K562 (cell line): ENCODE measurements around the gene HK1. TPM values are rescaled to one million over a fixed set of nuclear protein-coding genes. Genes with fewer than 3 reads are reported as not detected.

ENCODE experiments used
- ERF ChIP-seq: fragments of 450-650 bp; formaldehyde crosslinking; IDR thresholded peaks from 2 replicates; pipeline ENCODE4 v1.4.0; 2020; ENCODE audit warnings: mild to moderate bottlenecking, mixed read lengths
- FOXK2 ChIP-seq, 2 experiments: fragments of 450-650 bp; IDR thresholded peaks in 1 of 2; conservative IDR thresholded peaks in 1 of 2; 2 replicates each; pipeline ENCODE4 v1.6.1; 2016; ENCODE audit warnings: low read depth in 2 of 2, mild to moderate bottlenecking in 1 of 2
- KLF10 ChIP-seq: fragments of 250-450 bp; sonication (Bioruptor Pico); IDR thresholded peaks from 2 replicates; pipeline ENCODE4 v1.6.1; 2021; ENCODE audit warnings: matching md5 sums
- MTF1 ChIP-seq: fragments of 250-450 bp; sonication (Bioruptor Pico); IDR thresholded peaks from 2 replicates; pipeline ENCODE4 v1.9.0; 2021; ENCODE audit warnings: moderate library complexity, mild to moderate bottlenecking, inconsistent platforms, borderline replicate concordance
- NUFIP1 ChIP-seq: fragments of 450-650 bp; IDR thresholded peaks from 2 replicates; pipeline ENCODE4 v1.6.1; 2018; ENCODE audit not compliant: partially characterized antibody
- OTX1 ChIP-seq: fragments of 450-650 bp; formaldehyde crosslinking; IDR thresholded peaks from 2 replicates; pipeline ENCODE4 v1.4.0; 2022; ENCODE audit warnings: mild to moderate bottlenecking
- PHTF2 ChIP-seq: fragments of 250-450 bp; sonication (Bioruptor Pico); IDR thresholded peaks from 2 replicates; pipeline ENCODE4 v1.5.0; 2021; ENCODE audit warnings: mild to moderate bottlenecking
- RBM39 ChIP-seq: fragments of 200-400 bp; formaldehyde crosslinking; optimal IDR thresholded peaks from 2 replicates; pipeline ENCODE3; 2018; ENCODE audit warnings: low read depth, low read length
- U2AF1 ChIP-seq: fragments of 200-400 bp; formaldehyde crosslinking; optimal IDR thresholded peaks from 2 replicates; pipeline ENCODE3; 2017; ENCODE audit warnings: mild to moderate bottlenecking, low read depth, low read length, moderate library complexity
- YBX1 ChIP-seq: fragments of 450-650 bp; IDR thresholded peaks from 2 replicates; pipeline ENCODE4 v1.7.1; 2016; ENCODE audit warnings: mild to moderate bottlenecking
- ZNF263 ChIP-seq: sonication (generic); formaldehyde crosslinking; IDR thresholded peaks from 2 replicates; pipeline ENCODE4 v1.8.0; 2022; ENCODE audit warnings: mild to moderate bottlenecking, missing genetic modification reagents, borderline replicate concordance
- ZNF766 ChIP-seq: fragments of 200-800 bp; sonication (Bioruptor generic); conservative IDR thresholded peaks from 2 replicates; pipeline ENCODE4 v1.6.1; 2016; ENCODE audit warnings: missing genetic modification characterization, missing compliant biosample characterization
- polyA plus RNA-seq, 8 experiments: library from polyadenylated mRNA; depleted of rRNA in 4 of 8; stranded (reverse) in 5 of 8; unstranded in 3 of 8; fragments of >200 nt; fragmentation: Nextera tagmentation in 2 of 8; fragmentation: Illumina TruSeq in 1 of 8; extraction: Ambion mirVana in 2 of 8; extraction: Trizol in 1 of 8; gene quantifications; 2 replicates each; pipeline versions ENCODE4 v1.2.1 to v1.2.3, GENCODE V29; 2011 to 2014; ENCODE audit warnings: inconsistent platforms in 1 of 8, missing spikeins in 1 of 8
- total RNA-seq, 7 experiments: library from RNA; depleted of rRNA in 6 of 7; stranded (reverse); fragments of >200 nt in 6 of 7; fragmentation: Illumina TruSeq in 2 of 7; extraction: Trizol in 2 of 7; gene quantifications; 2 replicates each; pipeline versions ENCODE4 v1.2.1 to v1.2.3, GENCODE V29; 2011 to 2021; ENCODE audit warnings: low replicate concordance in 1 of 7
- TF ChIP-seq, protein P1 (sequence below), 2 experiments: fragments of 450-650 bp in 1 of 2; sonication (generic) in 1 of 2; formaldehyde crosslinking in 1 of 2; IDR thresholded peaks; 2 replicates each; pipeline versions ENCODE4 v1.7.1 to v1.9.0; 2016 to 2022; ENCODE audit warnings: inconsistent platforms in 1 of 2, mild to moderate bottlenecking in 1 of 2, missing genetic modification reagents in 1 of 2
- TF ChIP-seq, protein P2 (sequence below): fragments of 250-450 bp; sonication (Bioruptor Pico); IDR thresholded peaks from 2 replicates; pipeline ENCODE4 v1.4.0; 2020
- TF ChIP-seq, protein P3 (sequence below): fragments of 200-400 bp; formaldehyde crosslinking; IDR thresholded peaks from 2 replicates; pipeline ENCODE4 v1.6.1; 2017; ENCODE audit warnings: mild to moderate bottlenecking, low read depth, low read length, moderate library complexity

HK1 gene
- total and polyA plus RNA-seq, 9 of the 15 experiments (the other 6 are each of a cell fraction or from before 2014, with no cell fraction given): 29.2 to 444 (median 193) TPM

DNA sequence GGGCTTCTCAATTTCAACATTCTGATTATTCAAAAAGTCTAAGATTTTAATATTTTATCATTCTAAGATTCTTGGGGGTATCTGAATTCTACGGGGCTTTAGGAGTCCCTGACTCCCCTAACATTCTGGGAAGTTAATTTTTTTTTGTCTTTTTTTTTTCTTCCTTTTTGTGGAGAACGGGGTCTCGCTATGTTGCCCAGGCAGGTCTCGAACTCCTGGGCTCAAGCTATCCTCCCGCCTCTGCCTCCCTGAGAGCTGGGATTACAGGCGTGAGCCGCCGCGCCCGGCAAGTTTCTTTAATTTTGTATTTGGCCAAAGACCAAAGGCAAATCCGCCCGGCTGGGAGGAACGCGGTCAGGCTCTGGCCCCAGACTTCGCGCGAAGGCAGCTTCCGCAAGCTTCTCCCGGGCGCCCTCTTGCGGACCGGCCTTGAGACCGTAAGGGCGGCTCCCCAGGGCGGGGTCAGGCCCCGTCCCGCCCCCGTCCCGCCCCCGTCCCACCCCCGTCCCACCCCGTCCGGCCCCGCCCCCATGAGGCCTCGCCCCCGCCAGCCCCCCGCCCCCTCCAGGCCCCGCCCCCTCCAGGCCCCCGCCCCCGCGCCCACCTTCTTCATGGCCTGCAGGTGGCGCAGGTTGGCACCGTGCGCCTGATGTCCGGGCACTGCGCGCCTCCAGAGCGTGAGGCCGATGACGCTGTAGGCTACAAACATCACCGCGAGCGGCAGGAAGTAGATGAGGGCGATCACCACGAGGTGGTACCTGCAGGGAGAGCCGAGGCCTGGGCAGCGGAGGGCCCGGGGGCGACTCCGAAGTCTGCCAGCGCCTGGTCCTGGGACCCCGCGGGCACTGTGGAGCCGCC is 130.3 kb downstream of the HK1 start (continued):
- no peak for TF ChIP-seq MTF1 (CRISPR knock-in tag)
- no peak for TF ChIP-seq RBM39
- no peak for TF ChIP-seq ZNF263 (CRISPR knock-in tag)
- TF ChIP-seq FOXK2 (conservative IDR thresholded peaks at IDR 0.05 in 1 of 2, IDR thresholded peaks at IDR 0.05 in 1 of 2; ENCODE audit: low read depth in 2 of 2): no peak
- TF ChIP-seq, protein P1, sequence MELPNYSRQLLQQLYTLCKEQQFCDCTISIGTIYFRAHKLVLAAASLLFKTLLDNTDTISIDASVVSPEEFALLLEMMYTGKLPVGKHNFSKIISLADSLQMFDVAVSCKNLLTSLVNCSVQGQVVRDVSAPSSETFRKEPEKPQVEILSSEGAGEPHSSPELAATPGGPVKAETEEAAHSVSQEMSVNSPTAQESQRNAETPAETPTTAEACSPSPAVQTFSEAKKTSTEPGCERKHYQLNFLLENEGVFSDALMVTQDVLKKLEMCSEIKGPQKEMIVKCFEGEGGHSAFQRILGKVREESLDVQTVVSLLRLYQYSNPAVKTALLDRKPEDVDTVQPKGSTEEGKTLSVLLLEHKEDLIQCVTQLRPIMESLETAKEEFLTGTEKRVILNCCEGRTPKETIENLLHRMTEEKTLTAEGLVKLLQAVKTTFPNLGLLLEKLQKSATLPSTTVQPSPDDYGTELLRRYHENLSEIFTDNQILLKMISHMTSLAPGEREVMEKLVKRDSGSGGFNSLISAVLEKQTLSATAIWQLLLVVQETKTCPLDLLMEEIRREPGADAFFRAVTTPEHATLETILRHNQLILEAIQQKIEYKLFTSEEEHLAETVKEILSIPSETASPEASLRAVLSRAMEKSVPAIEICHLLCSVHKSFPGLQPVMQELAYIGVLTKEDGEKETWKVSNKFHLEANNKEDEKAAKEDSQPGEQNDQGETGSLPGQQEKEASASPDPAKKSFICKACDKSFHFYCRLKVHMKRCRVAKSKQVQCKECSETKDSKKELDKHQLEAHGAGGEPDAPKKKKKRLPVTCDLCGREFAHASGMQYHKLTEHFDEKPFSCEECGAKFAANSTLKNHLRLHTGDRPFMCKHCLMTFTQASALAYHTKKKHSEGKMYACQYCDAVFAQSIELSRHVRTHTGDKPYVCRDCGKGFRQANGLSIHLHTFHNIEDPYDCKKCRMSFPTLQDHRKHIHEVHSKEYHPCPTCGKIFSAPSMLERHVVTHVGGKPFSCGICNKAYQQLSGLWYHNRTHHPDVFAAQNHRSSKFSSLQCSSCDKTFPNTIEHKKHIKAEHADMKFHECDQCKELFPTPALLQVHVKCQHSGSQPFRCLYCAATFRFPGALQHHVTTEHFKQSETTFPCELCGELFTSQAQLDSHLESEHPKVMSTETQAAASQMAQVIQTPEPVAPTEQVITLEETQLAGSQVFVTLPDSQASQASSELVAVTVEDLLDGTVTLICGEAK (IDR thresholded peaks at IDR 0.05): peak; percentile 67
- TF ChIP-seq, protein P1 (CRISPR knock-in tag; IDR thresholded peaks at IDR 0.05): no peak
- TF ChIP-seq ERF: 0 out of 2 replicates have a peak, but pooled peaks have one; percentile 42
- TF ChIP-seq, protein P2, sequence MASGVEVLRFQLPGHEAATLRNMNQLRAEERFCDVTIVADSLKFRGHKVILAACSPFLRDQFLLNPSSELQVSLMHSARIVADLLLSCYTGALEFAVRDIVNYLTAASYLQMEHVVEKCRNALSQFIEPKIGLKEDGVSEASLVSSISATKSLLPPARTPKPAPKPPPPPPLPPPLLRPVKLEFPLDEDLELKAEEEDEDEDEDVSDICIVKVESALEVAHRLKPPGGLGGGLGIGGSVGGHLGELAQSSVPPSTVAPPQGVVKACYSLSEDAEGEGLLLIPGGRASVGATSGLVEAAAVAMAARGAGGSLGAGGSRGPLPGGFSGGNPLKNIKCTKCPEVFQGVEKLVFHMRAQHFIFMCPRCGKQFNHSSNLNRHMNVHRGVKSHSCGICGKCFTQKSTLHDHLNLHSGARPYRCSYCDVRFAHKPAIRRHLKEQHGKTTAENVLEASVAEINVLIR (CRISPR knock-in tag): no peak
- TF ChIP-seq, protein P3, sequence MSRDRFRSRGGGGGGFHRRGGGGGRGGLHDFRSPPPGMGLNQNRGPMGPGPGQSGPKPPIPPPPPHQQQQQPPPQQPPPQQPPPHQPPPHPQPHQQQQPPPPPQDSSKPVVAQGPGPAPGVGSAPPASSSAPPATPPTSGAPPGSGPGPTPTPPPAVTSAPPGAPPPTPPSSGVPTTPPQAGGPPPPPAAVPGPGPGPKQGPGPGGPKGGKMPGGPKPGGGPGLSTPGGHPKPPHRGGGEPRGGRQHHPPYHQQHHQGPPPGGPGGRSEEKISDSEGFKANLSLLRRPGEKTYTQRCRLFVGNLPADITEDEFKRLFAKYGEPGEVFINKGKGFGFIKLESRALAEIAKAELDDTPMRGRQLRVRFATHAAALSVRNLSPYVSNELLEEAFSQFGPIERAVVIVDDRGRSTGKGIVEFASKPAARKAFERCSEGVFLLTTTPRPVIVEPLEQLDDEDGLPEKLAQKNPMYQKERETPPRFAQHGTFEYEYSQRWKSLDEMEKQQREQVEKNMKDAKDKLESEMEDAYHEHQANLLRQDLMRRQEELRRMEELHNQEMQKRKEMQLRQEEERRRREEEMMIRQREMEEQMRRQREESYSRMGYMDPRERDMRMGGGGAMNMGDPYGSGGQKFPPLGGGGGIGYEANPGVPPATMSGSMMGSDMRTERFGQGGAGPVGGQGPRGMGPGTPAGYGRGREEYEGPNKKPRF: no peak
- no peak for TF ChIP-seq U2AF1
- no peak for TF ChIP-seq PHTF2 (CRISPR knock-in tag)
- TF ChIP-seq YBX1: no peak
- TF ChIP-seq KLF10 (CRISPR knock-in tag): no peak
- TF ChIP-seq NUFIP1: no peak
- no peak for TF ChIP-seq ZNF766 (CRISPR knock-in tag)
- no peak for TF ChIP-seq OTX1 (CRISPR knock-in tag)
